Amniotic stem cell (primary cell): ENCODE data around the gene BPIFB2.

ENCODE experiments used
- DNase-seq: peaks from one replicate; lab custom pipeline; 2025; lab: John Stamatoyannopoulos, UW

BPIFB2 gene

DNA sequence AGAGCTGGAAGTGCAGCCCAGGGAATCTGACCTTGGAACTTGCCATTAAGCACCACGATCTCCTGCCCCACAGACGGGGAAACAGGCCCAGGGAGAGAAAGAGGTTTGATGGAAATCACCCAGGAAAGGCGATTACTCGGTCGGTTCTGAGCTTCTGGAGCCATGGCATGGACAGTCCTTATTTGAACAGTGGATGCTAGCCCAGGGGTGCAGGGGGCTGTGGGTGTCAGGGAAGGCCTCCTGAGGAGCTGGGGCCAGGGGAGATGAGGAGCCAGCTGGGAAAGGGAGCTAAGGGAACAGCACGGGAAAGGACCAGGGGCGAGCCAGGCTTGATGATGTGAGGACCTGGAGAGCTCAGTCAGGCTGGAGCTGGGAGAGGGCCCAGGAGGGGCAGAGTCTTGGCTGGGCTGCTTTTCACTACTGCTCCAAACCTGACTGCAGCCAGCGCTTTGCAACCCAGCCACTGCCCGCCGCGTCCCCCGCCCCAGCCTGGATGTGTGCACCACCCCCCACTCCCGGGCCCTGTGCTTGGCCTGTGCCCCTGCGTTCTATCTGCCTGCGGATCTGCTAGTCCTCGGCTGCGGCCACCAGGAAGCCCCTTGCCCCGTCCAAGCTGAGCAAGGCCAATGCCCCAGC, 21.1 kb upstream of the BPIFB2 start:
- DNase-seq: no peak

DNA sequence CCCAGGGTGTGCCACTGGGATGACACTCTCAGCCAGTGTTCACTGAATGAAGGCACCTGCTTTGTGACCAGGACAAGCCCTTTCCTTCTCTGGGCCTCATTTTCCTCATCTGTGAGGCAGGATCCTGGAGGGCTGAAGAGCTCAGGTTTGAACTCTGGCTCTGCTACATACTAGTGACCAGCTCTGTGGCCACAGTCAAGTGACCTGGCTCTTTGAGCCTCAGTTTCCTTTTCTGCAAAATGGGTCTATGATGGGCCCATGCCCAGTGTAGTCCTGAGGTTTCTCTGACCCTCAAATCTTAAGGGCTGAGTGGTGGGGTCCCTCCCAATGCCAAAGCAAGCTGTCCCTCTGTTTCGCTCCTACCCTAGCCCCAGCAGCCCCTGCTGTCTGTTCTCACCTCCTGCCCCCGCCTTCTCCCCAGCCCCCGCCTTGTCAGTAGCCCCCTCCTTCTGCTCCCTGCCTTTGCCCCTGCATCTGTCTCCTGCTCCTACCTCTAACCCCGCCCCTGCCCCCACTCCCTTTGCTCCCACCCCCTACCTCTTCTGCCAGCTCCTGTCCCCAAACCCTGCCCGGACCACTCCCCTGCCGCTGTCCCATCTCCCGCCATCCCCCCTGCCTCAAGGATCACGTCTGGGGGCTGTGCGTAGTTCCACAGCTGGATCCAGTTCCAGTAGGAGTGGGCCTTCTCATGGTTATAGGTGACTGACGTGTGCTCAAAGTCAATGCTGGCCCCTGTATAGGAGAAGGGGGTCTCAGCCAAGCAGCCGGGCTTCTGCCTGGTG, 20.3 kb upstream of the BPIFB2 start:
- no peak for DNase-seq

DNA sequence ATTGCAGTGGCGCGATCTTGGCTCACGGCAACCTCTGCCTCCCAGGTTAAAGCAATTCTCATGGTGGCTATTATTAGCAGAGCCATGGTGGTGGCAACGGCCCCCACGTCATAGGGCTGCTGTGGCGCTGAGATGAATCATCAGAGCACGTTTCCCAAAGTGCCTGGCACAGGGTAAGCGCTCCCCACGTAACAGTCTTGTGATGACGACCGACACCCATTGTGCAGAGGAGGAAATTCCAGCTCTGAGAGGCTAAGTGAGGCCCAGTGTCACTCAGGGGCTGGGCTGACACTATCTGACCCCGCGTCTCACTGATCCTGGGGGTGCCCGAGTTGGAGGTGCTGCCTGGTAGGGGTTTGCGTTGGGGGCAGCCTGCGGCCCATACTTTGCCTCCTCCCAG, 19.5 kb upstream of the BPIFB2 start:
- no peak for DNase-seq

DNA sequence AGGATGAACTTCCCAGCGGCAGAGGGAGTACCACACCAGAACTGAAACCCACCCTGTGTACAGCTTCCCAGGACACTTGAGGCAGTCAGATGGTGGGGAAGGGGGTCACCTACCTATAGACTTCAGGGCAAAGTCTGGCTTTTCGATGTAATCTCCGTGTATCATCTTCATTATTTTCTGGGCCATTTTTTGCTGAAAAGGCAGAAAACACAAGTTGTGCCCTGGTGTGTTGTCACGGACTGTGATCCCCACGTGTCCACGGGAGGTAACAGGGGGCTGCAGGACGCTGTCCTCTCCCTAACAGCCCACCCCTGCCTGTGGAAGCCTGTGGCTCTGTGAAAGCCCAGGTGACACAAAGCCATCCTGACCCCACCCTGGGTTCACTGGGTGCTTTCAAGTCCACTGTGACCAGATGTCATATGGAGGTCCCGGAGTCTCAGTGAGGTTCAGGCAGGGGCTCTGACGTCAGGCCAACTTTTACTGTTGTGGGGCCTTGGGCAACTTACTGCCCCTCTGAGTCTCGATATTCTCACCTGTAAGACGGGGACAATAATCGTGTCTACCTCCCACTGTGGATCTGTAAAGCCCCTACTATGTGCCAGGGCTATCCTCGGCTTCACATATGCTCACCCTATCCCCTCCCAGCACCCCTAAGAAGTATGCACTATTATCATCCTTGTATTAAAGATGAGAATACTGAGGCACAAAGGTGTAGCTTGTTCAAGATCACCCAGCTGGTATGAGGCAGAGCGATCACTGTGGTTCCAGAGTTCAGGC, 17.8 kb upstream of the BPIFB2 start:
- DNase-seq: no peak

DNA sequence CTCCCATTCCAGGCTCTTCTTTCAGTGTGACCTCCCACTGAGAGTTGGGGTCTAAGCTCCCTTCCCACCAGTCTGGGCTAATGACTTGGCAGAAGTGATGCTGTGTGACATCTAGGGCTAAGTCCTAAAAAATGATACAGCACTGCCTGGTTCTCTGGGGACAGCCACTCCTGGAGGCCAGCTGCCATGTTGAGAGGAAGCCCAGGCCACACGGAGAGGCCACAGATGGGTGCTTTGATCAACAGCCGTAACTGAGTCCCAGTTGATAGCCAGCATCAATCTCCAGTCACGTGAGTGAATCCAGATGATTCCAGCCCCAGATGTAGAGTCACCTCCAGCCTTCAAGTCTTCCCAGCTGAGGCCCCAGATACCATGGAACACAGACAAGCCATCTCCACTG, 17.1 kb upstream of the BPIFB2 start:
- DNase-seq: no peak

DNA sequence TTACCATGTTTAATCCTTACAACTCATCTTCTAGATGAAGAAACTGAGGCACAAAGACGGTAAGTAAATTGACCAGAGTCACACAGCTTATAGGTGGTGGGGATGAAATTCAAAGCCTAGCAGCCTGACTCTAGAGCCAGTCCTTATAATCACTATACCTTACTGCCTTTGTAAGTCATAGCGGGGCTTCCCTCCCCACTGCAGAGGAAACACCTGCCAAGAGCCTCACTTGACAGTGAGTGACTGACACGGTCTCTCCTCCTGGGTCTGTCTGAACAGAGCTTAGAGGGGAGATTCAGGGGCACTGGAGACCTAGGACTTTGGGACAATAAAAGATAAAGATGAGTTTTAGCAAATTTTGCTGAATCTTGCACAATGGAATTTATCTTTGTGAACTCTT, 16.1 kb upstream of the BPIFB2 start:
- no peak for DNase-seq

DNA sequence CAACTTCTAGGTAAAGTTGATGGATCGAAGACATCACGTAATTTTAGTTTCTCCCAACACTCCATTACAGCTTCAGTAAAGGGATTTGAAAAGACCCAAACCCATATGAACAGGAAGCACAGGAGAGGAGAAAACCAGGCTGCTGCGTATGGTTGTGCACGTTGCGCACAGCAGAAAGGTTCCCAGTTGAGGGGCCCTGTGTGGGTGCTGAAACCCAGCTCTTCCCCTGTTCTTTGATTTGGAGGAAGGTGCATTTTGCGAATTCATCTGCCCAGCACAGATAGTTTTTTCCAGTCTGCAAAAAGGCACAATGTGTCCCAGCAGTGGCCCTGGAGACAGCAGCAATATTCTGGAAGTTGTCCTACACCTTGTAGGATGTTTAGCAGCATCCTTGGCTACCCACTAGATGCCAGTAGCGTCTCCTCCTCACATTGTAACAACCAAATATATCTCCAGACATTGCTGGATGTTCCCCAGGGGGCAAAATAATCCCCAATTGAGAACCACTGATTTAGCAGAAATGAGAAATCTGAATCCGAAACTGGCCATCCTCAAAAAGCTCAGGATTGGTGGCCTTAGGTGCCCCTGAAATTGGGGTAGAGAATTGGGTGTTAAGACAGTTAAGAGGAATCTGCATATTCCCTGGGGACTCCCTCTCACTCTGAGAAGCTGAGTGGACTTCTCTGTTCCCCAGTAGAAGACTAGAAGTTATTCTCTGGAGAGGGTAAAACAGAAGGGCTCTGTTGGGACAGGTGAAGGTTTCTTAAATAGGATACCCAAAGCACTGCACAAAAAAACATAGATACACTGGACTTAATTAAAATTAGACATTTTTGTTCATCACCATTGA, 15.5 kb upstream of the BPIFB2 start:
- no peak for DNase-seq

DNA sequence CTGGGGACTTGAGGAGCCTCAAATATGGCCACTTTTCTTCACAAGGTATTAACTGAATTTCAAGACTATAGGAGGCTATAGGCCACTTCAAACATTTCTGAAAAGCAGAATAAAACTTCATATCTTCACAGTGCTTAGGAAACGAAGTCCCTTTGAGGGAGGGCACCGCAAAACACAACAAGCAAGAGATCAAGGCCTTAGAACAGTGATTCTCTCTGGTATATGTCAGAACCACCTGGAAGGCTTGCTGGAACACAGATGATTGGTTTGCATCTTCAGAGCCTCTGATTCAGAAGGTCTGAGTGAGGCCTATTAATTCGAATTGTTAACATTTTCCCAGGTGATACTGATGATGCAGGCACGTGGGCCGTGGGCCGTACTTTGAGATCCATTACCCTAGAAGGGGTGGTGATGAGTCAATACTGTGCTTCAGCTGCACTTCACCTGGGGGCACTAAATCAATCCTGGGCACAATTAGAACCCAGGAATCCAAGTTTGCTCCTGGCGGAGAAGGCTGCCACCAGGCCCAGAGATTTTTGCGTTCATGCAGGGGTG, 13.9 kb upstream of the BPIFB2 start:
- no peak for DNase-seq

DNA sequence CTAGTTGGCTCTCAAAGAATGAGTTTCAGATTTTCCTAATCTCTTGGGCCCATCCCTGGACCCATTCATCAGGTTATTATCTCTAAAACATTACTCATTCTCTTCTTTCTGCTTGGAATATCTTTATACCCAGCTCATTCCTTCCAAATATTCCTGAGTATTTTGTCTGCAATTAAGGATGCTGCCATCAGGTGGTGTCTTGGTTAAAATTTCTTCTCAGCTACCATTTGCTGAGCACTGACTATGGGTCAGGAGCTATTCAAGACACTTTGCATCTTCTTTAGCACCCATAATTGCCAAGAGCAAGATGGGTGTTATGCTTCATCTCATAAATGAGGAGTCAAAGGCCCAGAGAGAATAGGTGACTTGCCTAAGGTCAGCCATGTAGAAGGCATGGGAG, 11.7 kb upstream of the BPIFB2 start:
- no peak for DNase-seq

DNA sequence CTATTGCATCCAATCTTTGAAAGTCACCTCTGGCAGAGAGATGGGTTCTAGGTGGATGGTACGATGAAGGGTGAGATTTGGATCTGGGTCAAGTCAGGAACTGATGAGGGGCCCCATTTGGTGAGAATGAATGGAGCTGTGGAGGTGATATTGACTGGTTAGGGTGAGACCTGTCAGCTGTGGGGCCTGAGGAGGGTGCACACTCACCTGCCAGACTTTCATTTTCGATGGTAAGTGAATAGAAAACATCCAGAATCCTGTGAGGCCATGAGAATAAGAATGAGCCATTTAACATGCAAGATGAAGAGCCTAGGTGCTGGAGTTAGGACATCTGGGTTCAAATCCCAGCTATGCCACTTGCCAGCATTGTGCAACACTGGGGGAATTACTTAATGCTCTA, 10.1 kb upstream of the BPIFB2 start:
- no peak for DNase-seq

DNA sequence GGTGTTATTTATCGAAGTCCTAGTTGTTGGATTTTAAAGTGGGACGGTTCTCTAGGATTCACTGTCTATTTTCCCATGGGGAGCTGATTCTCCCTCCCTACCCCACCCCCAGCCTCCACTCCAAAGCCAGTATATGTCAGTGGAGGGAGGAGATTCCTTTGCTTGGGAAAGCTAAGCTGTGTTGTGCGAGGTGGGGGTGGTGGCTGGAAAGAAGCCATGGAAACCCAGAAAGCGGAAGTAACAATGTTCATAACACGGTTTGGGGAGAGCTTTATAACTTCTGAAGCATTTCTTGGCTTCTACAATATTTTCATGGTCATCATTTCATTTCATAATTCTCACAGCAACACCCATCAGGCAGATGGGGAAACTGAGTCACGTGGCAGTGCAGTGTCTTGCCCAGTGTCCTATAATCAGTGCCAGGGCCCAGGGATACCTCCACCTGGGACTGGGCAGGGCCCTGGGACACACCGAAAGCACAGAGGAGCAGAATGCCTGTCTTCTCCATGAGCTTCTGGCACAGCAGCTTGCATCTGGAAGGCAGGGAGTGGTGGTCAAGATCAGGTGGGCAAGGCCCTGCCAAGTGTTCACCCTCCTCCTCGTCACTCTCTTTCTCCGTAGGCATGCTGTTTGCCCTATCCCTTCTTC, 7.8 kb upstream of the BPIFB2 start:
- no peak for DNase-seq

DNA sequence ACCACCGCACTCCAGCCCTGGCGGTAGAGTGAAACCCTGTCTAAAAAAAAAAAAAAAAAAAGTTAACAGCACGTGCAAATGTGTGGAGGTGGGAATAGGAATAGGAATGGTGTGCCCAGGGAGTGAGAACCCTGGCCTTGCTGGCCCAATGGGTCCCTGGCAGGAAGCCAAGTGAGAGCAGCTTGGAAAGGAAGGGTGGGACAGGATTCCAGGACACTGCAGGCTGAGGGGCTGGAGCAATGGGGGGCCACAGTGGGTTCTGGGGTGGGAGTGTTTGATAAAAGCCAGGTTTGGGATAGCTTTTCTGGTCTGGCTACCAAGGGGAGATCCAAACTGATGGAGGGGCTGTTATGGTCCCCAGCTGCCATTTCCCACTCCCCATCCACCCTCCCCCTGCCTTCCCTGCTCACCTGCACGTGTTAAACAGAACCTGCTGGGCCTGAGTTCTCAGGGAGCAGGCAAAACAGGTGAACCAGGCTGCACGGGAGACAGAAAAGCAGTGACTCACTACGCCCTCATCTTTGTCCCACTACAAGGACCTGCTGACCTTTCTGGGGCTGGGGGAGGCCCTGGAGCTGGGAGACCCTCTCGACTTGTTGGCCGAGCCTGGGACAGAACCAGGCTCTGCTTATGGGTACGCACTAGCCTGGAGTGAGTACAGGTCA, 6.6 kb upstream of the BPIFB2 start:
- no peak for DNase-seq

DNA sequence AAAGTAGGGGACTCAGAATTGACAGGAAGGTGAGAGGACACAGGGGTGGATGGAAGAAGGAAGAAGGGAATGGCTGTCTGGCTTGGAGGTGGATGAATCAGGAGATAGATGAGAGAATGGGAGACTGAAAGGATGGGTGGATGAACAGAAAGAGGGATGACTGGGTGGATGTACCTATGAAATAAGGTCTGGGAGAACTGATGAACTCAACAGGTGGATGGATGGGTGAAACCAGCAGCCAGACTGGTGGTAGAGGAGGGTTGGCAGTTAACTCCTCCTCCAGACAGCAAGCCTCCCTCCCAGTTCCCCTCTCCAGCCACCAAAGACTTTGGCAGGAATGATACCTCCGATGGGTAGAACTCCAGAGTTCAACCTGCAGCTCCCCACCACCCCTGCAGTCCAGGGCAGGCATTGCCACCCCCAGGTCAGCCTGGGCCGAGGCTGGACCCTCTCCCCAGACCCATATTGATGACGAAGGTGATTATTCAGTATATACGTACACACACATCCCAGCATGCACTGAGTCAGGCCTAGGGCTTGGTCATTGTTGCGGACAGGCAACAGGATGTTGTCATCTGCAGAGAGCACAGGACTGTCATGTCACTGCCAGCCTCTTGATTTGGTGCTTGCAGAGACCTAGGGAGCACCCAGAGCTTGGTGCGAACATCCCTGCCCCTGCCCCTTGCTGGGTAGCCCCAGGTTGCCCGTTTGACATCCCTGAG, 5.3 kb upstream of the BPIFB2 start:
- DNase-seq: no peak

DNA sequence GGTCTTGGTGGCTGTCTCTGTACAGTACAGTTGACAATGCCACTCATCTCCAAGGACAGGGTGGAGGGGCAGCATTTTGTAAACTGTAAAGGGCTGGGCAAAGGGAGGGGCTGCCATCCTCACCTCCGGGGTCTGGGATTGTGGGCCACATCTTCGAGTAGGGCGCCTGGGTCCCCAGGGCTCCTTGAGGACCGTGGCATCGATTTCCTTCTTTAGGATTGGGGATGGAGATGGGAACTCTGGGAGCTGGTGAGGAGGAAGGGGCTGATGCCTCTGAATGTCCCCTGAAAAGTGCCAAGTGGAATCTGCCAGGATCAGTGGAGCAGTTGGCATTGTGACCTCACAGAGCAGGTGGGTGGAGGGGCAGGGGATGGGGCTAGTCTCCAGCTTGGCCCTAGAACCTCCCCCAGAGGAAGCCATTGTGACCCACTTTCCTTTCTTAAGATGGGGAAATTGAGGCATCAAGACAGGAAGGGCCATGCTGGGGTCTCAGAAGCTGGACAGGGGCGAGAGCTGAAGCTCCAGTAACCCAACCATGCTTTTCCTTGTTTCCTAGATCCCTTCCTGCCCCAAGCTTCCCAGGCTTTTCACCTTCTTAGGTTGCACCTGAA, 3.3 kb upstream of the BPIFB2 start, which contains the start of gene SUN5:
Gene SUN5, minus strand, starts transcription at position 293 of the 611 bp plus-strand sequence. Its CDS starts 93 bp downstream, at position 200.
- no peak for DNase-seq

DNA sequence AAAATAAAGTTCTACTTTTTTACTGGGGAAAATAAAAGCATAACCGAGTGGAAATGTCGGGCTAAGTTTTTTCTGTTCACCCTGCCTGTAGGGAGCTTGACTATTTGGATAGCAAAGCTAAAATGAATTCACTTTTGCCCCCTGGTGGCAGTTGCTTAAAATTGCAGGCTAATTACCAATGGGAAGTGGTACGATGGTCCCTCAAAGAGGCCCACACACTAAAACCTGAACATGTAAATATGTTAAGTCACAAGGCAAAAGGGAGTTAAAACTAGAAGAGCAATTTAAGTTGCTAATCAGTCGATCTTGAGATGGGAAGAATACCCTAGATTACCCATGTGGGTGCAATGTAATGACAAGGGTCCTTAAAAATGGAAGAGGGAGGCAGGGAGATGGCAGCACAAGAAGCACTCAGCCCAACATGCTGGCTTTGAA, 2.4 kb upstream of the BPIFB2 start:
- no peak for DNase-seq

DNA sequence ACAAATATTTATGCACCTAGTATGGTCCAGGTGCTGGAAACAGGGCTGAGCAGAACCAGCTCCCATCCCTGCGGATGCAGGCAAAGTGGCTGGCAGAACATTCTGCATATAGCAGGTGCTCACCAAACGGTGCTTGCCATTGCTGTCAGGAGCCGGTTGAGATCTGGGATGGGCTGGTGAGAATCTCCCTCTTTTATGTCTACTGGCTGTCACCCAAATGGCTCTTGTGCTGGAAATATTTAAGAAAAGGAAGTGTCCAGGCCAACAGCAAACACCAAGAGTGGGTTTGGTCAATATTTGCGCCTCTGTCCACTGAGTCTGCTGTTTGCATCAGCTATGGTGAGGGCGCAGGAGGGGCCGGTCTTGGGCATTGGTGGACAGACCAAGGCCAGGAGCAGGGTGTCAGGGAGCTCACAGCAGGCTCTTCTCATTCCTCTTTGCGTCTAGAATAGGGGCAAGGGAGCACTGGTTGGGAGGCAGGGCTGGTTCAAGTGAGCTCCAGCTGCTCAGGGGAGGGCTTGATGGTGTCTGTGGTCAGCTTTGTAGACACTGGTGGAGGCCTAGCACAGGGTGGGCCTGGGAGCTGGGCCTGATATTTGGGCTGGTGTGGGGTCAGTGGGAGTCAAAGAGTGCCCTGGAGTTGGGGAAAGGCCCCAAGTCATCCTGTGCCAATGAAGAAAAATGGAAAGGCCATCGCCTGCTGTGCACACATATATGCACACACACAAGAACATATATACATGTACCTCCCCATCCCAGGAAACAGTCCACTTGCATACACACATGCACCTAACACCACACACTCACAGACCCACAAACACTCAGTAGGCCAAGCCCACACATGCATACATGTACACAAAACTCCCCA, 1.4 kb upstream of the BPIFB2 start:
- no peak for DNase-seq

DNA sequence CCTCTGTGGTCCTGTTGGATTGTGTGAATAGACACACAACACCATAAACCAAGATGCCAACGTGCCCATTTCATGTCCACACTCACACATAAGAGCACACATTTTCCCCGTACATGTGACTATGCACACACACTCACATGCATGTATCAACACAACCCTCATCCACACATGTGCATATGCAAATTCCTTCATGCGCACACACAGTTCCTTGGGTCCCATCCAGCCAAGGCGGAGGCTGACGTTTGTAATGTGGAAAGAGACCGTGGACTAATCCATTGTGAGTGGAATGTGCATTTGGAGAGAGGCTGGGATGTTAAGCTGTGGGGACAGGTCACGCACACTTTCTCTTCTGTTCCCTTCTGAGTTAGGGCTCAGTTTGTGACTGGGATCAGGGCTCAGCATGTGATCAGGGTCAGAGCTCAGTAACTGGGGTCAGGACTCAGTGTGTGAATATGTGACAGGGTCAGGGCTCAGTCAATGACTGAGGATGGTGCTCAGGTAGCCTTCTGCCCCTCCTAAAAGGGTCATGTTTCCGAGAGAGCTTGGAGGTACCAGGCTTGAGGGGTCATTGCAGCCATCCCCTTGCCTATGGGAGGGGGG, 628 bp upstream of the BPIFB2 start:
- DNase-seq: no peak
